ENCODE measurements around the gene MAPK10. TPM values are rescaled to one million over a fixed set of nuclear protein-coding genes. Genes with fewer than 3 reads are reported as not detected.

Gene MAPK10
- total RNA-seq, 2 experiments from 2014 or later = 0.28 to 0.36 TPM

GRCh38 chr4:86247320-86247719 lies 112.5 kb downstream of the MAPK10 start:
- ChIA-PET CTCF (no interaction called here), POLR2A (no interaction called here)
- no peak overlapping the region for H3K27ac Mint-ChIP-seq

GRCh38 chr4:86243750-86244149 lies 116.1 kb downstream of the MAPK10 start:
- no peak for DNase-seq
- CTCF ChIA-PET = interaction anchor here (1.3 kb wide), 1 partner anchor 8 kb away, joined by 3 read pairs; no protein-coding TSS in a partner anchor
- H3K27ac Mint-ChIP-seq = no peak overlapping the region
- intact Hi-C loops (cut with DNase I, micrococcal nuclease) = no loop called here
- no peak overlapping the region for H3K4me3 Mint-ChIP-seq
- Histone ChIP-seq H3K27me3 (ENCODE audit: control insufficient read depth in 1 of 2, insufficient read depth in 2 of 2, low read length in 2 of 2) (no peaks in the 10 kb centered on the region), H3K27ac (ENCODE audit: low read depth in 1 of 2, low read length in 2 of 2) (no peak overlapping the region), H3K9me3 (ENCODE audit: control insufficient read depth in 1 of 2, insufficient read depth in 1 of 2, low read length in 2 of 2) (peaks cover 5 to 11% of the 10 kb centered on the region in 2 experiments), H3K4me1 (ENCODE audit: insufficient read depth, low read length) (no peaks in the 10 kb centered on the region), H3K4me3 (ENCODE audit: low read length) (no peak overlapping the region), H3K36me3 (ENCODE audit: insufficient read depth, low read length) (no peaks in the 10 kb centered on the region)
- TF ChIP-seq CTCF (IDR thresholded peaks at IDR 0.05) = no peak
- no peaks in the 10 kb centered on the region for H3K27me3 Mint-ChIP-seq
- ATAC-seq (ENCODE audit: poor library complexity) = no peak
- H3K9me3 Mint-ChIP-seq = peaks cover 4% of the 10 kb centered on the region
- POLR2A ChIA-PET = no interaction called here
- H3K4me1 Mint-ChIP-seq (ENCODE audit: low read depth) = no peaks in the 10 kb centered on the region
- no peaks in the 10 kb centered on the region for H3K36me3 Mint-ChIP-seq (ENCODE audit: low read depth)

More at GRCh38 chr4:86247320-86247719, 112.5 kb downstream of the MAPK10 start:
- Histone ChIP-seq H3K36me3 (ENCODE audit: insufficient read depth, low read length) (no peaks in the 10 kb centered on the region), H3K27me3 (ENCODE audit: control insufficient read depth in 1 of 2, insufficient read depth in 2 of 2, low read length in 2 of 2) (no peaks in the 10 kb centered on the region), H3K4me1 (ENCODE audit: insufficient read depth, low read length) (no peaks in the 10 kb centered on the region), H3K9me3 (ENCODE audit: control insufficient read depth in 1 of 2, insufficient read depth in 1 of 2, low read length in 2 of 2) (peaks cover 0 to 7% of the 10 kb centered on the region in 2 experiments), H3K4me3 (ENCODE audit: low read length) (no peak overlapping the region), H3K27ac (ENCODE audit: low read depth in 1 of 2, low read length in 2 of 2) (no peak overlapping the region)
- no peaks in the 10 kb centered on the region for H3K36me3 Mint-ChIP-seq (ENCODE audit: low read depth)
- intact Hi-C loops (cut with DNase I, micrococcal nuclease) = no loop called here
- no peak overlapping the region for H3K4me3 Mint-ChIP-seq
- ATAC-seq (ENCODE audit: poor library complexity) (no peak), DNase-seq (no peak)
- H3K4me1 Mint-ChIP-seq (ENCODE audit: low read depth) = no peaks in the 10 kb centered on the region
- no peak for TF ChIP-seq CTCF (IDR thresholded peaks at IDR 0.05)
- peaks cover 2% of the 10 kb centered on the region for H3K9me3 Mint-ChIP-seq
- H3K27me3 Mint-ChIP-seq = no peaks in the 10 kb centered on the region

GRCh38 chr4:86242677-86243076 lies 117.2 kb downstream of the MAPK10 start:
- no peaks in the 10 kb centered on the region for H3K27me3 ChIP-seq (ENCODE audit: control insufficient read depth in 1 of 2, insufficient read depth in 2 of 2, low read length in 2 of 2)
- H3K4me1 ChIP-seq (ENCODE audit: insufficient read depth, low read length) = no peaks in the 10 kb centered on the region
- no peaks in the 10 kb centered on the region for H3K27me3 Mint-ChIP-seq
- H3K4me1 Mint-ChIP-seq (ENCODE audit: low read depth) = no peaks in the 10 kb centered on the region
- ChIA-PET CTCF (no interaction called here), POLR2A (no interaction called here)
- H3K36me3 ChIP-seq (ENCODE audit: insufficient read depth, low read length) = no peaks in the 10 kb centered on the region
- ATAC-seq (ENCODE audit: poor library complexity) (no peak), DNase-seq (no peak)
- no peak overlapping the region for H3K27ac Mint-ChIP-seq
- no peak overlapping the region for H3K4me3 ChIP-seq (ENCODE audit: low read length)
- peaks cover 4% of the 10 kb centered on the region for H3K9me3 Mint-ChIP-seq
- no peak overlapping the region for H3K4me3 Mint-ChIP-seq
- peaks cover 5 to 11% of the 10 kb centered on the region in 2 experiments for H3K9me3 ChIP-seq (ENCODE audit: control insufficient read depth in 1 of 2, insufficient read depth in 1 of 2, low read length in 2 of 2)
- no peak for TF ChIP-seq CTCF (IDR thresholded peaks at IDR 0.05)
- no peaks in the 10 kb centered on the region for H3K36me3 Mint-ChIP-seq (ENCODE audit: low read depth)
- intact Hi-C loops (cut with DNase I, micrococcal nuclease) = no loop called here
- no peak overlapping the region for H3K27ac ChIP-seq (ENCODE audit: low read depth in 1 of 2, low read length in 2 of 2)
